ENCODE data around the gene ZNF276. TPM values are rescaled to one million over a fixed set of nuclear protein-coding genes. Genes with fewer than 3 reads are reported as not detected.

The ZNF276 gene
- total RNA-seq, 4 donors from 2014 or later: 21.2 to 38.9 (median 24.9) TPM

- intact Hi-C loops (cut with DNase I): no loop called here
- Histone ChIP-seq H3K27ac (no peak overlapping the region), H3K27me3 (no peaks in the 10 kb centered on the region), H3K9me3 (no peaks in the 10 kb centered on the region), H3K4me3 (replicated peaks in 1 of 3) (no peak overlapping the region), H3K36me3 (no peaks in the 10 kb centered on the region), H3K4me1 (no peaks in the 10 kb centered on the region)
- no peak for DNase-seq
- 92% methylated on average over 11 of the region's 11 CpGs for WGBS, 2 donors
- TF ChIP-seq CTCF (IDR thresholded peaks at IDR 0.05): no peak
- no peak for TF ChIP-seq POLR2A (IDR thresholded peaks at IDR 0.05)
These were observed 64.3 kb downstream of the ZNF276 start for GRCh38 chr16:89785523-89786155.

GRCh38 chr16:89786474-89787364, 65.4 kb downstream of the ZNF276 start:
- no peaks in the 10 kb centered on the region for H3K36me3 ChIP-seq
- H3K27ac ChIP-seq: no peak overlapping the region
- H3K9me3 ChIP-seq: no peaks in the 10 kb centered on the region
- 94% methylated on average over 21 of the region's 21 CpGs for WGBS, 2 donors
- no peak overlapping the region for H3K4me3 ChIP-seq (replicated peaks in 1 of 3)
- no peaks in the 10 kb centered on the region for H3K4me1 ChIP-seq
- H3K27me3 ChIP-seq: no peaks in the 10 kb centered on the region
- intact Hi-C loops (cut with DNase I): no loop called here
- TF ChIP-seq POLR2A (IDR thresholded peaks at IDR 0.05) (no peak), CTCF (IDR thresholded peaks at IDR 0.05) (no peak)
- DNase-seq: no peak

GRCh38 chr16:89787365-89787805, 66.0 kb downstream of the ZNF276 start:
- H3K4me3 ChIP-seq (replicated peaks in 1 of 3): no peak overlapping the region
- no peaks in the 10 kb centered on the region for H3K4me1 ChIP-seq
- 98% methylated on average over 9 of the region's 9 CpGs for WGBS, 2 donors
- no peak for DNase-seq
- no peaks in the 10 kb centered on the region for H3K36me3 ChIP-seq
- no peaks in the 10 kb centered on the region for H3K27me3 ChIP-seq
- TF ChIP-seq POLR2A (IDR thresholded peaks at IDR 0.05) (no peak), CTCF (IDR thresholded peaks at IDR 0.05) (no peak)
- intact Hi-C loops (cut with DNase I): no loop called here
- H3K9me3 ChIP-seq: no peaks in the 10 kb centered on the region
- H3K27ac ChIP-seq: no peak overlapping the region

Other genes starting within 250 kb of the ZNF276 start
- 10 to 100 TPM; 62.1 to 90.4 (median 75.0) TPM for gene ANKRD11, start 231.0 kb upstream of the ZNF276 start, total RNA-seq
- gene SPG7, start 213.1 kb upstream of the ZNF276 start, total RNA-seq: 100 to 1,000 TPM; 218 to 392 (median 285) TPM
- gene RPL13, start 160.9 kb upstream of the ZNF276 start, total RNA-seq: 1,000 to 10,000 TPM; 5,127 to 8,436 (median 6,104) TPM
- 1 to 10 TPM in 1 of 4 donors, under 1 TPM in 1, not detected in 2; 0.44 to 1.1 TPM for gene CPNE7, start 145.8 kb upstream of the ZNF276 start, total RNA-seq
- gene DPEP1, start 107.9 kb upstream of the ZNF276 start, total RNA-seq: 1 to 10 TPM in 2 of 4 donors, under 1 TPM in 2; 0.29 to 5.0 (median 1.3) TPM
- gene CHMP1A, start 63.8 kb upstream of the ZNF276 start, total RNA-seq: 10 to 100 TPM; 66.8 to 95.1 (median 76.0) TPM
- gene SPATA33, start 63.7 kb upstream of the ZNF276 start, total RNA-seq: 1 to 10 TPM; 6.0 to 8.9 (median 7.5) TPM
- 100 to 1,000 TPM in 1 of 4 donors, 10 to 100 TPM in 3; 88.7 to 109 (median 91.3) TPM for gene CDK10, start 34.8 kb upstream of the ZNF276 start, total RNA-seq
- 10 to 100 TPM; 22.4 to 31.9 (median 27.7) TPM for gene SPATA2L, start 19.8 kb upstream of the ZNF276 start, total RNA-seq
- 10 to 100 TPM in 1 of 4 donors, 1 to 10 TPM in 3; 3.1 to 15.6 (median 9.0) TPM for gene VPS9D1, start 639 bp upstream of the ZNF276 start, total RNA-seq
- gene FANCA, start 95.1 kb downstream of the ZNF276 start, total RNA-seq: 10 to 100 TPM in 1 of 4 donors, 1 to 10 TPM in 3; 2.3 to 10.3 (median 3.6) TPM
- gene SPIRE2, start 106.9 kb downstream of the ZNF276 start, total RNA-seq: 10 to 100 TPM in 2 of 4 donors, 1 to 10 TPM in 2; 7.0 to 10.9 (median 9.5) TPM
- gene TCF25, start 152.1 kb downstream of the ZNF276 start, total RNA-seq: 100 to 1,000 TPM; 144 to 266 (median 201) TPM
- 10 to 100 TPM in 2 of 4 donors, 1 to 10 TPM in 2; 7.7 to 16.2 (median 11.4) TPM for gene MC1R, start 197.3 kb downstream of the ZNF276 start, total RNA-seq
- 1 to 10 TPM in 1 of 4 donors, under 1 TPM in 3; 0.33 to 2.4 (median 0.68) TPM for gene TUBB3, start 201.8 kb downstream of the ZNF276 start, total RNA-seq
- 10 to 100 TPM; 45.0 to 80.9 (median 72.1) TPM for gene DEF8, start 227.2 kb downstream of the ZNF276 start, total RNA-seq

Data from thyroid gland (tissue), 4 donors.